Breast epithelium (tissue), 3 donors: ENCODE measurements around the gene NRF1.

Experiments used
- POLR2A ChIP-seq: fragments of 450-650 bp; IDR thresholded peaks from one replicate; pipeline ENCODE4 v1.6.1; 2016; ENCODE audit warnings: antibody characterized with exemption, mild to moderate bottlenecking, moderate library complexity
- POLR2AphosphoS5 ChIP-seq, 3 donors: sonication (generic); formaldehyde crosslinking; IDR thresholded peaks; one replicate each; pipeline ENCODE4 v1.6.1; 2017; ENCODE audit warnings: antibody characterized with exemption in 3 of 3
- TF ChIP-seq, protein P1 (sequence below), 3 donors: fragments of 450-650 bp; IDR thresholded peaks; one replicate each; pipeline ENCODE4 v1.5.1; 2016 to 2017; ENCODE audit warnings: antibody characterized with exemption in 3 of 3, mild to moderate bottlenecking in 3 of 3, moderate library complexity in 3 of 3

- TF ChIP-seq POLR2AphosphoS5 (IDR thresholded peaks at IDR 0.05) (no peak), POLR2A (no peak)
- TF ChIP-seq, protein P1, sequence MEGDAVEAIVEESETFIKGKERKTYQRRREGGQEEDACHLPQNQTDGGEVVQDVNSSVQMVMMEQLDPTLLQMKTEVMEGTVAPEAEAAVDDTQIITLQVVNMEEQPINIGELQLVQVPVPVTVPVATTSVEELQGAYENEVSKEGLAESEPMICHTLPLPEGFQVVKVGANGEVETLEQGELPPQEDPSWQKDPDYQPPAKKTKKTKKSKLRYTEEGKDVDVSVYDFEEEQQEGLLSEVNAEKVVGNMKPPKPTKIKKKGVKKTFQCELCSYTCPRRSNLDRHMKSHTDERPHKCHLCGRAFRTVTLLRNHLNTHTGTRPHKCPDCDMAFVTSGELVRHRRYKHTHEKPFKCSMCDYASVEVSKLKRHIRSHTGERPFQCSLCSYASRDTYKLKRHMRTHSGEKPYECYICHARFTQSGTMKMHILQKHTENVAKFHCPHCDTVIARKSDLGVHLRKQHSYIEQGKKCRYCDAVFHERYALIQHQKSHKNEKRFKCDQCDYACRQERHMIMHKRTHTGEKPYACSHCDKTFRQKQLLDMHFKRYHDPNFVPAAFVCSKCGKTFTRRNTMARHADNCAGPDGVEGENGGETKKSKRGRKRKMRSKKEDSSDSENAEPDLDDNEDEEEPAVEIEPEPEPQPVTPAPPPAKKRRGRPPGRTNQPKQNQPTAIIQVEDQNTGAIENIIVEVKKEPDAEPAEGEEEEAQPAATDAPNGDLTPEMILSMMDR (IDR thresholded peaks at IDR 0.05), result no peak
These were observed 181.2 kb downstream of the NRF1 start for GRCh38 chr7:129792721-129793120.
